Coronary artery (tissue), 2 donors: Measurements from ENCODE around the gene HHAT.

ENCODE experiments used
- DNase-seq: peaks from one replicate; pipeline ENCODE4 v3.0.0-alpha.2; 2017; ENCODE audit warnings: low spot score
- H3K27ac ChIP-seq, 2 donors: fragments of 200-600 bp; sonication (generic); one replicate each; pipeline ENCODE4 v1.5.1; 2016 to 2019
- H3K4me3 ChIP-seq: fragments of 200-600 bp; sonication (generic); 2 replicates; pipeline ENCODE4 v1.5.1; 2016; ENCODE audit warnings: mild to moderate bottlenecking, moderate library complexity
- CTCF ChIP-seq: fragments of 200-600 bp; sonication (generic); IDR thresholded peaks from one replicate; pipeline ENCODE4 v1.5.1; 2019; ENCODE audit warnings: antibody characterized with exemption

Gene HHAT

DNA sequence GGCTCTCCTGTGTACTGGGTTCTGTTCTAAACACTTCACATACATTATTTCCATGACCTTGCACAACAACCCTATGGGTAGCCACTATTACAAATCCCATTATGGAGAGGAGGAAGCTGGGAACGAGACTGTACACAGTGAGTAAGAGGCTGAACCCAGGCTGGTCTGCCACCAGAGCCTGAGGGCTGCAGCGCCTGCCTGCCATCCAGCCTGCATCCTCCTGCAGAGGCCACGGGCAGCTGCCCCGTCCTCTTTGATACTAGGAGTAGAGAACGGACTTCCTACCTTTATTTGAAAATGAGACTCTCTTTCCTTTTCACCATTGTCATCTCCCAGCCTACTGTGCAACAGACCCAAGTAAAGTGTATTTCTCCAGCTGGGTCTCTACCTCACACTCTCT lies 370.0 kb downstream of the HHAT start:
- no peak overlapping the region for H3K27ac ChIP-seq
- DNase-seq, result no peak
- H3K4me3 ChIP-seq, result no peak overlapping the region
- no peak for TF ChIP-seq CTCF

DNA sequence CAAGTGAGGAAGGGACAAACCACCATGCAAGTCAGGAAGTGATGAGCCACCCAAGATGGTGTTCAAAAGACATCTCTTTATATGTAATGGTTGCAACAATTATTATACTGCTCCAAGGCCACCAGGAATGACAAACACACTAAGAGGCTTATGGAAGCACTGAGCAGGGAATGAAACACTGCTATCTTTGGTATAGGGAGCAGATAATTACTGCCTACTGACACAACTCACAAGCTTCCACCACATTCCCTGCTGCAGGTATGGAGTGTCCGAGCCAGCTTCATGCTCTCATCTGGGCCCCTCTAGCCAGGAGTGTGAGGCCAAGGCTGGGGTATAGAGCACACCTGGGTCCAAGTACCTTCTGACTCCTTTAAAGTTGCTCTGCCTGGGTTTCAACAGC lies 371.4 kb downstream of the HHAT start:
- Histone ChIP-seq H3K4me3 (no peak overlapping the region), H3K27ac (no peak overlapping the region)
- DNase-seq, result no peak
- no peak for TF ChIP-seq CTCF

DNA sequence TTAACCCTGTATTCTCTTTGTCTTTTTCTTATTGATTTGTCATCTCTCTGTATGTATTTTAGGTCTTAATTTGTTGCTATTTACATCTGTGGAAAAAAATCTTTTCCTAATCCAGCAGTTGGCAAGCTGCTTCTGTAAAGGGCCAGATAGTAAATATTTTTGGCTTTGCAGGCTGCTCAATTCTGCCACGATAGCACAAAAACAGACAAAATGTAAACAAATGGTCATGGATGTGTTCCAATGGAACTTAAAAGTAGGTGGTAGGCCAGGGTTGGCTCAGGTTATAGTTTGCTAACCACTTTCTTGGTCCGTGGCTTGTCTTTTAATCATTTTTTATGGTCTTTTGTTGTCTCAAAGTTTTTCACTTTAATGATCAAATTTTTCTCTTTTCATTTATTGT lies 371.8 kb downstream of the HHAT start:
- TF ChIP-seq CTCF, result no peak
- Histone ChIP-seq H3K27ac (no peak overlapping the region), H3K4me3 (no peak overlapping the region)
- no peak for DNase-seq

DNA sequence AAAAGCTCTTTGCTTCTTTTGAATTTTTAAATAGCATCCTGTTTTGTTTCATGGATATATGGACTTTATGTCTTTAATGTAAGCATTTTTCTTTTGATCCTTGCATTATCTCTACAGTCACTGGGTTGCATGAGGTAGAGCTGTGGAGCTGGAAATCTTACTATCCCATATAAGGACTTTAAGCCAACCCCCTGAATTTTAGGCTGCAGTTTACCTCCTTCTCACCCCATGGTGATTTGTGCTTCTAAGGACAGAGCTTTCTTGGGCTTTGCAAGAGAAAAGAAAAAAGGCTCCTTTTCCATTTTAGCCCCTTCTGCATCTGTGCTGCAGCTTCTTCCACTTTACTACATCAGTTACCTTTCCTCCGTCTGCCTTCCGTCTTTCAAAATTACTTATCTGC lies 373.8 kb downstream of the HHAT start:
- TF ChIP-seq CTCF, result no peak
- DNase-seq, result no peak
- Histone ChIP-seq H3K4me3 (no peak overlapping the region), H3K27ac (no peak overlapping the region)

GRCh38 chr1:210703593-210703992 lies 374.9 kb downstream of the HHAT start:
- no peak for TF ChIP-seq CTCF
- DNase-seq, result no peak
- Histone ChIP-seq H3K27ac (no peak overlapping the region), H3K4me3 (no peak overlapping the region)

- DNase-seq, result no peak
- H3K4me3 ChIP-seq, result no peak overlapping the region
- H3K27ac ChIP-seq, result no peak overlapping the region
- TF ChIP-seq CTCF, result no peak
Measured at GRCh38 chr1:210705086-210705485, 376.4 kb downstream of the HHAT start.

DNA sequence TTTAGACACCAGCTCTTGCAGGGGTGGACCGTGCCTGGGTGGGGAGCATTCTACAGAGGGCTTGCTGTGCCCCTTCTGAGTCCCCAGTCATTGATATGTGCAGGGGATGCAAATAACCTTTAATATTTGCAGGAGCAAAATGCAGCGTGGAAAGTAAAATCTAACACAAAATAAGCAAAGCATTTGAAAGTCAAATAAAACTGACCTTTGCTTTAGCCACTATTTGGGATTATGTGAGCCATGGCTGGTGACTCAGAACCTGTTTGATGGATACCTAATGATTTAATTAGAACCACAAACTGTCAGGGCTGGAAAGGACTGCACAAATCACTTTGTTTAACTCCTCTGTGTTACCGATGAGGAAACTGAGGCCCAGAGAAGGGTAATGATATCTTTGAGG lies 377.5 kb downstream of the HHAT start:
- H3K4me3 ChIP-seq, result no peak overlapping the region
- no peak for DNase-seq
- no peak for TF ChIP-seq CTCF

More for the DNA sequence above, 377.5 kb downstream of the HHAT start:
- no peak overlapping the region for H3K27ac ChIP-seq
